ENCODE results near the gene CRYGN. TPM values are rescaled to one million over a fixed set of nuclear protein-coding genes. Genes with fewer than 3 reads are reported as not detected.

Gene CRYGN
- total and polyA plus RNA-seq, 9 of the 15 experiments (the other 6 are each of a cell fraction or from before 2014, with no cell fraction given) = not detected

GRCh38 chr7:151405056-151405455 is 34.9 kb downstream of the CRYGN start (continued):
- TF ChIP-seq, protein P1, sequence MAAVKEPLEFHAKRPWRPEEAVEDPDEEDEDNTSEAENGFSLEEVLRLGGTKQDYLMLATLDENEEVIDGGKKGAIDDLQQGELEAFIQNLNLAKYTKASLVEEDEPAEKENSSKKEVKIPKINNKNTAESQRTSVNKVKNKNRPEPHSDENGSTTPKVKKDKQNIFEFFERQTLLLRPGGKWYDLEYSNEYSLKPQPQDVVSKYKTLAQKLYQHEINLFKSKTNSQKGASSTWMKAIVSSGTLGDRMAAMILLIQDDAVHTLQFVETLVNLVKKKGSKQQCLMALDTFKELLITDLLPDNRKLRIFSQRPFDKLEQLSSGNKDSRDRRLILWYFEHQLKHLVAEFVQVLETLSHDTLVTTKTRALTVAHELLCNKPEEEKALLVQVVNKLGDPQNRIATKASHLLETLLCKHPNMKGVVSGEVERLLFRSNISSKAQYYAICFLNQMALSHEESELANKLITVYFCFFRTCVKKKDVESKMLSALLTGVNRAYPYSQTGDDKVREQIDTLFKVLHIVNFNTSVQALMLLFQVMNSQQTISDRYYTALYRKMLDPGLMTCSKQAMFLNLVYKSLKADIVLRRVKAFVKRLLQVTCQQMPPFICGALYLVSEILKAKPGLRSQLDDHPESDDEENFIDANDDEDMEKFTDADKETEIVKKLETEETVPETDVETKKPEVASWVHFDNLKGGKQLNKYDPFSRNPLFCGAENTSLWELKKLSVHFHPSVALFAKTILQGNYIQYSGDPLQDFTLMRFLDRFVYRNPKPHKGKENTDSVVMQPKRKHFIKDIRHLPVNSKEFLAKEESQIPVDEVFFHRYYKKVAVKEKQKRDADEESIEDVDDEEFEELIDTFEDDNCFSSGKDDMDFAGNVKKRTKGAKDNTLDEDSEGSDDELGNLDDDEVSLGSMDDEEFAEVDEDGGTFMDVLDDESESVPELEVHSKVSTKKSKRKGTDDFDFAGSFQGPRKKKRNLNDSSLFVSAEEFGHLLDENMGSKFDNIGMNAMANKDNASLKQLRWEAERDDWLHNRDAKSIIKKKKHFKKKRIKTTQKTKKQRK (IDR thresholded peaks at IDR 0.05; ENCODE audit: borderline replicate concordance, low read depth, low read length) = no peak
- TF ChIP-seq SMAD4 (CRISPR knock-in tag; conservative IDR thresholded peaks at IDR 0.05) (no peak), HDAC8 (tag; IDR thresholded peaks at IDR 0.05) (no peak), ATF2 (CRISPR knock-in tag; IDR thresholded peaks at IDR 0.05) (no peak), MTA1 (IDR thresholded peaks at IDR 0.05; ENCODE audit: borderline replicate concordance) (no peak), UBTF (IDR thresholded peaks at IDR 0.05; ENCODE audit: borderline replicate concordance in 1 of 2, low read depth in 2 of 2, low read length in 2 of 2) (no peak), DACH1 (IDR thresholded peaks at IDR 0.05; ENCODE audit: partially characterized antibody) (peak; percentile 15)
